Ureter (tissue), 1 donor: ENCODE results near the gene MIF4GD. TPM values are rescaled to one million over a fixed set of nuclear protein-coding genes. Genes with fewer than 3 reads are reported as not detected.
"Not testable (repeated sequence)": the region's sequence is repeated elsewhere in the genome, so short reads cannot be mapped to it uniquely, and the experiment has no call there.

Experiments
- DNase-seq: peaks from one replicate; pipeline ENCODE4 v3.0.0-alpha.2; 2020; ENCODE audit warnings: low spot score
- total RNA-seq: library from RNA; stranded (reverse); gene quantifications from one replicate; pipeline ENCODE4 v1.2.4, GENCODE V29; 2023
- donor health status: DM: yes; HTN: yes; CAD: no.

The MIF4GD gene
- 19.9 TPM for total RNA-seq

- DNase-seq = no peak
Observed at GRCh38 chr17:75270966-75271232, at the start of gene MIF4GD. TSS of gene MIF4GD (minus strand) at chr17:75271231. CDS start at chr17:75270195, 1,036 bp downstream.

GRCh38 chr17:75319904-75320691, 49.1 kb upstream of the MIF4GD start:
- DNase-seq = no peak

- no peak for DNase-seq
Observed at GRCh38 chr17:75318615-75319222, 47.7 kb upstream of the MIF4GD start.

- DNase-seq = no peak
Observed at GRCh38 chr17:75318211-75318610, 47.2 kb upstream of the MIF4GD start.

GRCh38 chr17:75317671-75318070, 46.6 kb upstream of the MIF4GD start:
- DNase-seq = no peak

- DNase-seq = no peak
Observed at GRCh38 chr17:75316253-75316652, 45.2 kb upstream of the MIF4GD start.

- DNase-seq = no peak
Observed at GRCh38 chr17:75315541-75316243, 44.7 kb upstream of the MIF4GD start.

GRCh38 chr17:75313941-75314551, 43.0 kb upstream of the MIF4GD start:
- DNase-seq = no peak

GRCh38 chr17:75308732-75309629, 38.0 kb upstream of the MIF4GD start:
- DNase-seq = no peak

GRCh38 chr17:75307957-75308731, 37.1 kb upstream of the MIF4GD start:
- no peak for DNase-seq

- no peak for DNase-seq
Observed at GRCh38 chr17:75301502-75302206, 30.6 kb upstream of the MIF4GD start.

- DNase-seq = no peak
Observed at GRCh38 chr17:75301049-75301448, 30.0 kb upstream of the MIF4GD start.

GRCh38 chr17:75300280-75300679, 29.2 kb upstream of the MIF4GD start:
- DNase-seq = no peak

GRCh38 chr17:75295201-75296158, 24.4 kb upstream of the MIF4GD start:
- DNase-seq = no peak

GRCh38 chr17:75292810-75293448, 21.9 kb upstream of the MIF4GD start:
- not testable (repeated sequence) for DNase-seq

GRCh38 chr17:75289832-75290337, 18.9 kb upstream of the MIF4GD start:
- DNase-seq = no peak

GRCh38 chr17:75289115-75289831, 18.2 kb upstream of the MIF4GD start, which contains the start of gene SLC25A19:
TSS of gene SLC25A19 (minus strand) at chr17:75289433. CDS start at chr17:75286764, 2,669 bp downstream.
- DNase-seq = peak; percentile 98
